NCI-H187 treated with DMSO at 0.1 percent for 48 hours (cell line): ENCODE data around the gene COL2A1.
A peak's percentile ranks its signal among the peaks of the same experiment; 100 is the strongest.
"Not testable (repeated sequence)": the region's sequence is repeated elsewhere in the genome, so short reads cannot be mapped to it uniquely, and the experiment has no call there.

ENCODE experiments used
- DNase-seq: peaks from one replicate; lab custom pipeline; 2025; lab: John Stamatoyannopoulos, UW

COL2A1 gene

DNA sequence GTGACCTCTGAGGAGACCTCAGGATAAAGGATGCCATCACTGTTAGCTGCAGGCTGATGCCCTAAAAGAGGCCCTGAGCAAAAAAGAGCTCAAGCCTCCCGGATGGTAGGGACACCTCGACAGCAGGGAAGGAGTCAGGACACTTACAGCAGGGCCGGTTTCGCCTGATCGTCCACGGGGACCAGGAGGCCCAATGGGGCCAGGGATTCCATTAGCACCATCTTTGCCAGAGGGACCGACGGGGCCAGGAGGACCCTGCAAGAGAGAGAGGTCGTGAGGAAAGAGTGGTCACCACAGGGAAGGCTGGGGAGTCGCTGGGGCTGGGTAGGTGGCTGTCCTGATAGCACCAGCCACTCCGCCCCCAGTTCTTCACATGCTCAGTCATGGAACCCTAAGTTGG, 28.5 kb downstream of the COL2A1 start:
- DNase-seq = no peak

DNA sequence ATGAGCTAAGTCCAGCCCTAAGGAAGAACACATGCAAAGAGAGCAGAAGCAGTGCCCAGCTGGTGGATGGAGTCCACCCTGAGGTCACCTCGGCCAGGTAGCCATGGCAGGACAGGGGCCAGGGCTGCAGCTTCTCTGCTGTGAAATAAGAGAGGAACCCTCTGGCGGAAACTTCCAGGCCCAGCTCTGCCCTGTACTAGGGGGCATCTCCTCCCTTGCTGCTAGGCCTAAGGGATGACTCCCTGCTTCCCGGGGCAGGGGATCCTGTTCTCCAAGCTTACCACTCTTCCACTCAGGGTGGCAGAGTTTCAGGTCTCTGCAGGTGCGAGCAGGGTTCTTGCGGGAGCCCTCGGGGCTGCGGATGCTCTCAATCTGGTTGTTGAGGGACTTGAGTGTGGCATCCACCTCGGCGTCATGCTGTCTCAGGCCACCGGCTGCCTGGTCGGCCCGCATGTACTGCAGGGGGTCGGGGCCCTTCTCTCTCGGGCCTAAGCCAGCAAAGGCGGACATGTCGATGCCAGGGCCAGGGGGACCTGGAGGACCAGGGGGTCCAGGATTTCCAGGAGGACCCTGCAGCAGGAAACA, 29.1 kb downstream of the COL2A1 start:
- DNase-seq = no peak

DNA sequence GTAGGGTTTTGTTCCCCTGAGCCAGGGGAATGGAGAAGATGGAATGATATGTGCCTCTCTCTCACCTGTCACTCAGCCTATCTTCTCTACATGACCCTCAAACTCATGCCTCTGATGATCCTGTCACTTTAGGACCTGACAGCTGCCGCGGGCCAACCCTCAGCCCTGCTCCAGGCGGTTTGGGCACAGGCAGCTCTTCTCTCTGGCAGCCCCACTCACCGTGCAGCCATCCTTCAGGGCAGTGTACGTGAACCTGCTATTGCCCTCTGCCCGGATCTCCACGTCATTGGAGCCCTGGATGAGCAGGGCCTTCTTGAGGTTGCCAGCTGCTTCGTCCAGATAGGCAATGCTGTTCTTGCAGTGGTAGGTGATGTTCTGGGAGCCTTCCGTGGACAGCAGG, 30.4 kb downstream of the COL2A1 start:
- DNase-seq = no peak

DNA sequence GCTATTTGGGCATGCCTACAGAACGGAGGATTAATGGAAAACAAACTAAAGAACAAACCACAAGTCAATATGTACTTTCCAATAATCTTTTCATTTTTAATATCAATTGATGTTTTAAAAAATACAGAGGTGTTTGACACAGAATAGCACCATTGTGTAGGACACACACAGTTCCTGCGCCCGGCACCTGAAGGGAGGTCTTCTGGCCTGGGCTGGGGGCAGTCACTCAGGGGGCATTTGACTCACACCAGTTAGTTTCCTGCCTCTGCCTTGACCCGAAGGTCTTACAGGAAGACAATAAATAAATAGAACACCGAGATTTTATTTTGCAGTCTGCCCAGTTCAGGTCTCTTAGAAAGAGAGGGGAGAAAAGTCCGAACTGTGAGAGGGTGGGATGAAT, 31.4 kb downstream of the COL2A1 start:
- no peak for DNase-seq

DNA sequence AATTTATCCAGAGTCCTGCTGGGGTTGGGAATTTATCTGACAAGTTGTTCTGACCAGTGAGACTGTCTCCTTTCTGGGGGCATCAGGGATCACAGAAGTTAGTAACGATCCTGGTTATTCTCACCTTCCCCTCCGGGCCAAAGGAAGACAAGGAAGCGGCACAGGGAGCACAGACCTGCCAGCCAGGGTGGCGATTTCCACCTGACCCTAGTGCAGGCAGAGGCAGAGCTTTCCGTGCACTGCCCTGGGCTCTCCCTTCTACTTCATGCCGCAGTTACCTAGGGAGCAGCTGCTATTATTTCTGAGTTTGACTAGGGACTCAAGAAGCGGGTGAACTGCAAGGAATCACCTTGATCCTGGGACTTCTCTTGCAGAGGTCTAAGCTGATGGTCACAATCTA, 33.4 kb downstream of the COL2A1 start:
- no peak for DNase-seq

DNA sequence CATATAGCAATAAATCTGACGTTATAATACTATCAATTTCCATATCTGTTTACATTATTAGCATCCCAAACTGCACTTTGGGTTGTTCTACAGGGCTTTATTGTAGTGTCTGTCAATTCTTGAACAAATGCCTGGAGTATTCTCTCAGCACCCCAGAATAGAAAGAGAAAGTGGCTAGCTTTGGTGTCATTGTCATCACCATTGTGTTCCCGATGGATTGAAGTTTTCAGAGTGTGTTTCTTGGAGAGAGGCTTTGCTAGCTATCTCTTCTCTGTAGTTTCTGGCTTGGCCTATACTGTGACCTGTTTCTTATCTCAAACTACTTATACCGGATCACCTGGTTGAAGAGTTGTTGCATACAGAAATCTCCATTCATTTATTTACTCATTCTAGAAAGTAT, 34.4 kb downstream of the COL2A1 start:
- no peak for DNase-seq

DNA sequence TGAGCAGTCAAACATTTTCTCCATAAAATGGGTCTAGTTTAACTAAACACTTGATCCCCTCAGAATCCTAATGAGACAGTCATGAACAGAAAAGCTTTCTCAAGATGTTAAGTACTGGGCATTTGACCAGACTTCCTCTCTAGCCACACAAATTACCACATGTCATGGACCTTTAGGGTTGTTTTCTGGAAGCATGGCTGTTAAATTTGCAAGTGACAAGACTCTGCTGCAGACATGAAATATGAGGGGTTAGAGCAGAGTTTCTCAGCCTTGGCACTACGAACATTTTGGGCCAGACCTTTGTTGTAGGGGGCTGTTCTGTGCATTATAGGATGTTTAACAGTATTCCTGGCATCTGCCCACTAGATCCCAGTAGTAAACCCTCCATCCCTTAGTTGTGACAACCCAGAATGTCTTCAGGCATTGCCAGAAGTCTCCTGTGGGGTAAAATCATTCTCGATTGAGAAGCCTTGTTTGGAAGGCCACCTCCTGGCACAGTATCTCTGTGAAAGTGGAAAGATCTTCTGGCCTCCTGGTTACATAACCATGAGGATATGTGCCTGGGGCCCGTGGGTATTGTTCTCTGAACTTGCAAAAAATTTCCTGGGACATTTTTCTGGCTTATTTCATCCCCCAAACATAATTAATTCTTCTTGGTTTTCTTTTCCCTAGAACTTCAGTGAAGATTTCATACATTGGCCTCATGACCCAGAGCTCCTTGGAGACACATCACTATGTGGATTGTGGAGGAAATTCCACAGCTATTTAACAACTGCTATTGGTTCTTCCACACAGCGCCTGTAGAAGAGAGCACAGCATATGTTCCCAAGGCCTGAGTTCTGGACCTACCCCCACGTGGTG, 36.6 kb downstream of the COL2A1 start:
- no peak for DNase-seq

DNA sequence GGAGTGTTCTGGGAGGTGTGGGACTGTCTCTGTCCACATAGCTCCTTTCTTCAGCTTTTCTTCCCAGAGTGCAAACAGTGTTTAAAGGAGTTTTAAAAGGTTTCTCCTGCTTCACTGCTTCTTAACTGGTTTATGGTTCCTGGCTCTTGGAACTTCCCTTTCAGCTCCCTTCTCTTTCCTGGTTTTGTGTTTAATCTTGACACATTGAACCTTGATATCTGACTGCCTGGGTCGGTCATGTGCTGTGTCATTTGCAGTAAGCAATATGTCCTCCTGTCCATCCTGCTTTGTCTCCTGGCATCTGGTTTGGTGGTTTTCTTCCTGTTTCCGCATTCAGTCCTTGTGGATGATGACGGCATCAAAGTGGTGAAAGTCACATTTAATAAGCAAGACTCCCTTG, 38.7 kb downstream of the COL2A1 start:
- no peak for DNase-seq

DNA sequence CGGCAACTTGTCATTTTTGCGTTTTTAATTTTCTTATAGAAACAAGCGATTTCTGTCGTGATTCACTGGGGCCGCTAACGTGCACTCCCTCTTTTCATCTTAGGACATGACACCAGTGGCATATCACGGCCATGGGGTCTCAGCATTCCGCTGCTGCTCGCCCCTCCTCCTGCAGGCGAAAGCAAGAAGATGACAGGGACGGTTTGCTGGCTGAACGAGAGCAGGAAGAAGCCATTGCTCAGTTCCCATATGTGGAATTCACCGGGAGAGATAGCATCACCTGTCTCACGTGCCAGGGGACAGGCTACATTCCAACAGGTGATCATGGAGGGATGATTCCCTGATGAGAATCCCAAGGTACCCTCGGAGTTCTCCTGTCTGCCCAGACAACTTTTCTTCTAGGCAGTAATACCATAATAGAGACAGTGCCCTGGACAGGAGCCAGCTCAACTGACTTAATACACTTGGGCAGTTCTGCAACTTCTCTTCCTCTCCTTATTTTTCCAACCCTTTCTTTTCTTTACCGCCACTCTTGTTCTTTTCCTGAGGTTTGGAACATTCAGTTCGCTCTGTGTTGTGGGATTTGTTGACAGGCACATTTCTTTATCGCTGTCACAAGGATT, 40.1 kb downstream of the COL2A1 start:
- DNase-seq = no peak

DNA sequence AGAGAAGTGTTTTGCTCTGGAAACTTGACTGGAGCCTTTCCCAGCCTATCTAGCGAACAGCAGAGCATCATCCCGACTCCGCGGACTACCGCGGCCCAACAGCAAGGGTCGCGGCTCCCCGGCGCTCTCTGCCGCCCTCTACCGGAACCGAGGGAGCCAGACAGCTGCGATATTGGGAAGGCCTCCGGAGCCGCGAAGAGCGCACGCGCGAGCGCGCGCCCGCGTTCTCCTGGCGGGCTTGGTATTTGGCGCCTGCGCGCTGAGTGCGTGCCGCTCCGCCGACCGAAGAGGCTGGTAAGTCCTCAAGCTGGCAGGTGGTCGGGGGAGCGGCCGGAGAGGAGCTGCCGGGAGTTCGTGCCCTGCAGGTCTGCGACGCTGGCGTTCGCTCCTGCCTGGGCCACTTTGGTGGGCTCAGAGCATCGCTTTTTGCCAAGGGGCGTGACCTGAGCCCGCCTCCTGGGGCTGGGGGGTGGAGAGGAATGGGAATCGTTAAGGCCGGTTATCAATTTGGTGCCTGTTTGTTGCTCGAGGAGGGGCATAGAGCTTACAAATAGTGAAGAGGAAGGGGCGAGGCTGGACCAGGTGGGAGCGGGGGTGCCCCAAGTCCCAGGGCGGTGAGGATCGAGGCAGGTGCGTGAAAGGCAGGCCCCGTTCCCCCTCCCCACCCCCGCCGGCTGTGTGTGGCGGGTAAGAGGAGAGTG, 40.8 kb downstream of the COL2A1 start, which contains the start of gene TMEM106C:
TMEM106C (plus strand) TSS at position 257 of the 701 bp plus-strand sequence. CDS start 641 bp downstream, outside the sequence.
- DNase-seq = peak; percentile 67

DNA sequence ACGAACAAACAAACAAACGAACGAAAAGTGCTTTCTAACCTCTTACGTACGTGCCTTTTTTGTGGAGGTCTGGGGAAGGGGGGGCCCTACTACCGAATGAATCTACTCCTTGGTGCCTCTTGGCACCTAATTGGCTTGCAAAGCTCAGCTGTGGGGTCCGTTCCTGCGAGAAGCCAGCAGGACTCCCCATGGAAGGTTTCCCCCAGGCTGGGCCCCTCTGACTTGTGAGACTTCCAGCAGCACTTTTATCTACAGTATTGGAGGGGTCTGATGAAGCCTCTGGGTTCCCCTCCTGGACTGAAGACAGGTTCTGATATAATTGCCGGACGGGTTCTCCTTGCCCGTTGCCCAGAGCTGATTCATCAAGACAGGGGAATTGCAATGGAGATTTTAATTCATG, 42.1 kb downstream of the COL2A1 start:
- DNase-seq = no peak

DNA sequence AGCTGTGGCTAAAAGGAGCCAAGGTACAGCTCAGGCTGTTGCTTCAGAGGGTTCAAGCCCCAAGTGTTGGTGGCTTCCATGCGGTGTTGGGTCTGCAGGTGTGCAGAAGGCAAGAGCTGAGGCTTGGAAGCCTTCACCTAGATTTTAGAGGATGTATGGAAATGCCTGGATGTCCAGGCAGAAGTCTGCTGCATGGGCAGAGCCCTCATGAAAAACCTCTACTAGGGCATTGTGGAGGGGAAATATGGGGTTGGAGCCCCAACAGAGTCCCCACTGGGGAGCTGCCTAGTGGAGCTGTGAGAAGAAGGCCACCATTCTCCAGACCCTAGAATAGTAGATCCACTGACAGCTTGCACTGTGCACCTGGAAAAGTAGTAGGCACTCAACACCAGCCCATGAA, 46.6 kb downstream of the COL2A1 start:
- not testable (repeated sequence) for DNase-seq

DNA sequence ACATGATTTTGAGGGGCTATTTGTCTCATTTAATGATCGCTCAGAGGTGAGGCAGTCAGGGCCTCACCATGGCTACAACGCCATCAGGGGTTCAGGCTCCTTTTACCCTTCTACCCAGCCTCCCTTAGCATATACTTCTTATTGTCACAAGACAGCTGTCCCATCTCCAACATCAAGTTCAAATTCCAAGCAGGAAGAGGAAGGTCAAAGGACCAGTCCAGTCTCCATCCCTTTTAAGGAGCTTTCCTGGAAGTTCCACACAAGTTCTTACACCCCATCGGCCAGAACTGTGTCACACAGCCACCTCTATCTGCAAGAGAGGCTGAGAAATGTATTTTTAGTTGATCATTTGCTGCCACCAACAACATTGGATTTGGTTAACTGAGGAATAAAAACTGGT, 49.2 kb downstream of the COL2A1 start:
- DNase-seq = no peak

DNA sequence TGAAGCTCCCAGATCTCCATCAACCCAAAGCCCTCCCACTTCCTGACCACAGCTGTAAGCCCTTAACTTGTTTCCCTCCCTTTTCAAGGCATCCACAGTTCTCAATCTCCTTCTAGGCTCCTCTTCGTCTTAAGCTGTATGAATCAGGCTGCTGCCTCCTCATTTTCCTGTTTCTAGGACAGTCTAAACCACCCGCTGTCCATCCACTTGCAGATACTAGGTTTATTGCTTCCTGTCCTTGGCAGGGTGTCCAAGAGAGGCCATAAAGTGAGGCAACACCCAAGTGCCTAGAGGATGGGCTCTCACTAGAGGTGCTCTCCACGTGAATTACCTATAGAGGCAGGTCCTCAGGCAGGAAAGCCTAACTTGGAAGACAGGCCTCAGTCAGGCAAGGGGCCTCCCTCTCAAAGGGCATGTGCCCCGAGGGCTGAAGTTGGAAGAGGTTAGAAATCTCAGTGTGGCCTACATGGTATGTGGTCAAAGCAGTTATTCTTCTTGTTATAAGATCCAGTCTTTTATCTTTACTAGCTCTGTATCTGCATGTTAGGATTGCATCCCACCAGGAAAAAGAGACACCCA, 49.7 kb downstream of the COL2A1 start:
- no peak for DNase-seq

DNA sequence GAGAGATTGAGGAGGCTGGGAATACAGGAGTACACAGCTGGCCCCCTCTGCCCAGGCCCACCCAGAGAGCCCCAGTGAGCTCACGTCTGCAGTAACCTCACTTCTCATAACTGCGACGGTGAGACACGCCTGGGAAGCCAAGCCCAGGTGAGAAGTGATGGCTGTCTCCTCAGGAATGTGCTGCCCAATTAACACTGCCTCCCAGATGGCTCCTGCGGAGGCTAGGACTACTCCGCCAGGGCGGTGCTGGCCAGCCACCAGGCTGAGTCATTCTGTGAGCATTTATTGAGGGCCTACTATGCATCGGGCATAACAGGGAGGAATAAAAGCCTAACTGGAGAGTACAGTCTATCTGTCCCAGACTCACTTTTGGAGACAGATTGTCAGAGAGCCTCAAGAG, 50.2 kb downstream of the COL2A1 start:
- no peak for DNase-seq

DNA sequence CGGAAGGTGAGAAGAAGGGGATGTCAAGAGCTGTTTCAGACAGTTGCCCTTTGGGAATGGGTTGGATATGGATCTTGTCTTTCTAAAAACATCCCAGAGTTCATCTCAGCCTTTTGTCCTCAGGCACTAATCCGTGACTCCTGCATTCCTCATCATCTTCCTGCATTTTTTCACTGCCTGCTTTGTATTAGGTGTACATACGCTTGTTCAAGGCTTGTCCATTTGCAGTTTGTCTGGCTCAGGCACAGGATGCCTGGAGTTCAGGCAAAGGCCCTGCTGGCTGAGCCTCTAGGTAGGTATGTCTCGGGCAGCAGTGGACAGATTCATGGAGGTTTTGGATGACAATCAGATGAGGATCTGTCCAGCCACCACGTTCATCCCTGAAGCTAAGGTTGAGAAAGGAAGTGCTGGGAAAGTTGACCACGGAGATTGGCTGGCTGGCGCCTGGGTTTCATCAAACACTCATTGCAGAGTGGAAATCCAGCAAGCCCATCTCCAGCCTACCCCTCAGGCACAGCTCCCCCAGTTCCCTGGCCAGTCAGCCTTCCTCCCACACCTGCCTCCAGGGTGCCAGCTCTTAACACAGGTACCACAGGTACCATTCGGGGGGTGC, 53.3 kb downstream of the COL2A1 start:
- DNase-seq = no peak

DNA sequence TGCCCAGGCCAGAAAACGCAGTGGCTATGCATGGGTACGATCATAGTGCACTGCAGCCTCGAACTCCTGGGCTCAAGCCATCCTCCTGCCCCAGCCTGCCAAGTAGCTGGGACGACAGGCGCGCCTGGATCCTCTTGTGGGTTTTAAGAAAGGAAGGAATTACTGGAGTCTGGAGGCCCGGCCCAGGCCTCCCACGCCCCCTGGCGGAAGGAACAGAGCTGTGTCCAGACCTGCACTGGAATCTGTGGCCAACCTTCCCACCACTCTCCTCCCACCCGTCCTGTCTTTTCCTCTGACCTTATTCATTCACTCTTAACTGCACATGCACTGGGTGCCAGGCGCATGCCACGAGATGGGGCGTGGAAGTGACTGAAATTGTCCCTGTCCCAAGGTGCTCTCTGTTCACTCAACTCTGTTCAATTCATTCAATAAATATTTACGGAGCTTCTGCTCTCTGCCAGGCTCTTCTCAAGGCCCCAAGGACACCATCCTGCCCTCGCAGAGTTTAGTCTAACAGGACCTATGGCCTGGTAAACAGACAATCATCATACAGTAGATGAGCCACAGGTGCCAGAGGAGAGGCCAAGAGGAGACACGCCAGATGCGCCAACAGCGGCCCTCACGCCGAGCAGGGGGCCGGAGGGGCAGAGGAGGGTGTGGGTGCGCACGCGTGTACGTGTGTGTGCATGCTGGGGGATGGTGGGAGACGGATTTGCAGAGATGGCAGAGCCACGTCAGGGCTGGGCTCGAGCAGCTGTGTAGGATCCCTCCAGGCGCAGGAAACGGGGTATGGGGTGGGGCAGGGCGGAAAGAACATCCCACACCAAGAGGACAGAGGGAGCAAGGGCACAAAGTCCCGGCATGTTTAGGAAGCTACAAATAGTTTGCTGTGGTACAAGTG, 54.6 kb downstream of the COL2A1 start:
- DNase-seq = peak; percentile 12

DNA sequence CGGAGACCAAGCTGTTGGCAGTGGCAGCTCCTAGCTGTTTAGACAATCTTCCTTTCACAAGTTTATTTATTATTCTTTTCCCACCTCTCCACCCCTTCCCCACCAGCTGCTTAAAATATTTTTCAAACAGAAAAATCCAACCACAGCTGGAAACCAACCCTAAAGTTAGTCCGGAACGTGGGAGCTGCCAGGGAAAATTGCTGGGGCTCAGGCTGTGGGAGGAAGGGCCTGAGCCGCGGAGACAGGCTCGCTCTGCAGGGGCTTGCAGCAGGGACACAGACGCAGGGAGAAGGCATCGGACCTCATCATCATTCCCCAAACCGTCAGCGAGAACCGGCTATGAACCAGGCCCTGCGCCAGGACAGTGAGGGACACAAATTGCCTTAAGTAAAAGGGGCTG, 56.9 kb downstream of the COL2A1 start:
- no peak for DNase-seq

DNA sequence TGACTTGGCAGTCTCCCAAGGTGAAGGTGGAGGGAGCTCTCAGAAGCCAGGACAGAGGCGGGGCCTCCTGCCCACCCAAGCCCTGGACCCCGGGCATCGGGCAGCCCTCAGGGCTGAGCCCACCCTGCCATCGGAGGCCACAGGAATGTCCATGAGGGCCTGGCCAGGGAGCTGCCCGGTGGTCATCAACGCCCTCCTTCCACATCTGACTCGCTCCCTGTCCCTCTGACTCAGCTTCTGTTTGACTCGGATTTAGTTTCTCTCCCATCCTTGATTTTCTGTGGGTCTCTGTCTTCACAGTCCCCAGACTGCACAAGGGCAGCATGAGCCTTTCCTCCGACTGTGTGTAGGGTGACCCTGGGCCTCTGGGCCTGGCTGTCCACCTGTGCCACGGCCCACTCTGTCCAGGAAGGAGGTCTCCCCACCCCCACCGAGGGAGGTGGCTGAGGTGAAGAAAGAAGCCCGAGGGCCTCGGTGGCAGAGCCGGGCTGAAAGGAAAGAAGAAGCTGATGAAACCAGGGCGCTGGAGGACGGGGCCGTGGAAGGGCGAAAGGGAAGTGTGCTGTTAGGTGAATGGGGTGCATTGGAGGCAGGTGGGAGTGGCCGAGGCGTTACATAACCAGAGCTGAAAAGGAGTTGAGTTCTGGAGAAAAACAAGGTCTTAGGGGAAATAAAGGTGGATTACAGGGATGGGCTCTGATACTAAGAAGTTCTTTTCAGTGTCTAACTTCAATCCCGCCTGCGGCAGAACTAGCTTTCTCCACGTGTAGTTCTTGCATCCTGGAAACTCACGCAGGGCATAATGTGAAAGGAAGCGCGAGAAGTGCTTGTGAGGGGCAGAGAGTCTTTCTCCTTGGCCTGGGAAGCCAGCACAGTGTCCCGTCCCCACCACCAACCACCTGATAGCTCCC, 57.6 kb downstream of the COL2A1 start:
- no peak for DNase-seq

DNA sequence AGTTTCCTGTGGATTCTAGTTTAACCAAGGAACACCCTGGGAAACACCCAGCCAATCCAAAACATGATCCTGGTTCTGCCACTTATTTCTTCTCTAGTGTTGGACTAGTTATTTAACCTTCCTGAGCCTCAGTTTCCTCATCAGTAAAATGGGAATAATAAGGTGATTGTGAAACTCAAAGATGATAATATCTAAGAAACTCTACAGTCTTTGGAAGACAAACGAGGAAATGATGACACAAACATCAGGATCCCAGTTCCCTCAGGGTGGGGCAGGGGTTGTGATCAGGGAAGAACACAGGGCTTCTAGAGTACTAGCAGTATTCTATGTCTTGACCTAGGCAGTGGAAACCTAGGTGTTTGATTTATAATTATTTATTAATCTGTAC, 58.9 kb downstream of the COL2A1 start:
- DNase-seq = no peak
